ENCODE results near the gene MAGEL2.
A peak's percentile ranks its signal among the peaks of the same experiment; 100 is the strongest.

MAGEL2 gene

GRCh38 chr15:23690015-23690414 lies 42.3 kb upstream of the MAGEL2 start:
- H3K79me2 ChIP-seq (ENCODE audit: low read length): no peaks in the 10 kb centered on the region
- H3K9me3 ChIP-seq (ENCODE audit: insufficient read depth, low read length): no peaks in the 10 kb centered on the region
- H3K36me3 ChIP-seq (replicated peaks; ENCODE audit: low read depth, low read length): no peaks in the 10 kb centered on the region
- peaks cover 14% of the 10 kb centered on the region for H3K4me1 ChIP-seq (ENCODE audit: low read length)
- H3K9ac ChIP-seq (ENCODE audit: low read length): no peak overlapping the region
- no peaks in the 10 kb centered on the region for H3K27me3 ChIP-seq (ENCODE audit: low read depth, low read length)
- H3K4me2 ChIP-seq (ENCODE audit: low read length): peak overlapping the region; percentile 33
- no peaks in the 10 kb centered on the region for H4K20me1 ChIP-seq (ENCODE audit: insufficient read depth, low read length)
- H2AFZ ChIP-seq (ENCODE audit: low read depth, low read length): peak overlapping the region; percentile 65; the same call in 1 of the 2 replicates
- no peak for TF ChIP-seq EZH2phosphoT487 (IDR thresholded peaks at IDR 0.05; ENCODE audit: low read depth)
- TF ChIP-seq, protein P1, sequence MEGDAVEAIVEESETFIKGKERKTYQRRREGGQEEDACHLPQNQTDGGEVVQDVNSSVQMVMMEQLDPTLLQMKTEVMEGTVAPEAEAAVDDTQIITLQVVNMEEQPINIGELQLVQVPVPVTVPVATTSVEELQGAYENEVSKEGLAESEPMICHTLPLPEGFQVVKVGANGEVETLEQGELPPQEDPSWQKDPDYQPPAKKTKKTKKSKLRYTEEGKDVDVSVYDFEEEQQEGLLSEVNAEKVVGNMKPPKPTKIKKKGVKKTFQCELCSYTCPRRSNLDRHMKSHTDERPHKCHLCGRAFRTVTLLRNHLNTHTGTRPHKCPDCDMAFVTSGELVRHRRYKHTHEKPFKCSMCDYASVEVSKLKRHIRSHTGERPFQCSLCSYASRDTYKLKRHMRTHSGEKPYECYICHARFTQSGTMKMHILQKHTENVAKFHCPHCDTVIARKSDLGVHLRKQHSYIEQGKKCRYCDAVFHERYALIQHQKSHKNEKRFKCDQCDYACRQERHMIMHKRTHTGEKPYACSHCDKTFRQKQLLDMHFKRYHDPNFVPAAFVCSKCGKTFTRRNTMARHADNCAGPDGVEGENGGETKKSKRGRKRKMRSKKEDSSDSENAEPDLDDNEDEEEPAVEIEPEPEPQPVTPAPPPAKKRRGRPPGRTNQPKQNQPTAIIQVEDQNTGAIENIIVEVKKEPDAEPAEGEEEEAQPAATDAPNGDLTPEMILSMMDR (IDR thresholded peaks at IDR 0.05; ENCODE audit: low read depth, low read length): no peak
- H3K27ac ChIP-seq (ENCODE audit: low read length): no peak overlapping the region
- H3K4me3 ChIP-seq (ENCODE audit: low read length): no peak overlapping the region

- no peak within 1 kb of the TSS for H3K9ac ChIP-seq (ENCODE audit: low read length)
- H3K4me2 ChIP-seq (ENCODE audit: low read length): no peak within 1 kb of the TSS
- no peaks in the 10 kb centered on the region for H4K20me1 ChIP-seq (ENCODE audit: insufficient read depth, low read length)
- no peak within 1 kb of the TSS for H2AFZ ChIP-seq (ENCODE audit: low read depth, low read length)
- H3K4me1 ChIP-seq (ENCODE audit: low read length): peaks cover 14% of the 10 kb centered on the region
- no peak for TF ChIP-seq EZH2phosphoT487 (IDR thresholded peaks at IDR 0.05; ENCODE audit: low read depth)
- TF ChIP-seq, protein P1 (IDR thresholded peaks at IDR 0.05; ENCODE audit: low read depth, low read length): no peak
- no peaks in the 10 kb centered on the region for H3K36me3 ChIP-seq (replicated peaks; ENCODE audit: low read depth, low read length)
- H3K27me3 ChIP-seq (ENCODE audit: low read depth, low read length): no peaks in the 10 kb centered on the region
- no peak within 1 kb of the TSS for H3K4me3 ChIP-seq (ENCODE audit: low read length)
- H3K9me3 ChIP-seq (ENCODE audit: insufficient read depth, low read length): no peaks in the 10 kb centered on the region
- H3K27ac ChIP-seq (ENCODE audit: low read length): no peak within 1 kb of the TSS
- no peaks in the 10 kb centered on the region for H3K79me2 ChIP-seq (ENCODE audit: low read length)
Observed at GRCh38 chr15:23687143-23687470, 39.4 kb upstream of the MAGEL2 start, which contains the start of gene NDN. Gene NDN, minus strand, starts transcription at chr15:23687305. Its CDS starts 88 bp downstream, at chr15:23687217.

DNA sequence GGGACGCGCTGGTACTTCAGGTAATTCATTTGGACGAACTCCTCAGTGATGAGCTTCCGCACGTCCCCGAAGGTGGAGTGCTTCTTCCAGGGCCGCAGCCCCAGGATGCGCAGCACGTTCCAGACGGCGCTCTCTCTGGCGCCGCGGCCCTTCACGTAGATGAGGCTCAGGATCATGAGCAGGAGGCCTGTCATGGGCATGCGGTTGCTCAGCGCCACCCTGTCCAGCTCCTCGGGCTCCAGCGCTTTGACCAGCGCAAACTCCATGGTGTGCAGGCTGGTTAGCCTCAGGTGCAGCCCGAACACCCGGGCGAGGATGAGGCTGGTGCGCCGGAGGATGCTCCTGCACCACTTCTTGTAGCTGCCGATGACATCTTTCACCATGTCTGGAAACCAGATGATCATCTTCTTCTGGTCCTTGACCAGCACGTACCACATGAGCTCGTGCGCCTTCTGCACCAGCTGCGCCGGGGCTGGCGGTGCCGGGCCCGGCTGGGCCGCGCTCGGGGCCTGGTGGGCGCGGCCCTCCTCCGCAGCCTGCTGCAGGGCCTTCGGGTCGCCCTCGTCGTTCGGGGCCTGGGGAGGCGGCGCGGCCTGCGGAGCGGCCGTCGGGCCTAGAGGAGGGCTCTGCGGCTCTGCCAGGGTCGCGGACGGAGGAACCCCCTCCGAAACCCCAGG lies 38.9 kb upstream of the MAGEL2 start:
- Histone ChIP-seq H3K27me3 (ENCODE audit: low read depth, low read length) (no peaks in the 10 kb centered on the region), H3K36me3 (replicated peaks; ENCODE audit: low read depth, low read length) (no peaks in the 10 kb centered on the region), H4K20me1 (ENCODE audit: insufficient read depth, low read length) (no peaks in the 10 kb centered on the region), H2AFZ (ENCODE audit: low read depth, low read length) (no peak overlapping the region), H3K4me2 (ENCODE audit: low read length) (no peak overlapping the region), H3K79me2 (ENCODE audit: low read length) (no peaks in the 10 kb centered on the region), H3K9me3 (ENCODE audit: insufficient read depth, low read length) (no peaks in the 10 kb centered on the region), H3K9ac (ENCODE audit: low read length) (no peak overlapping the region), H3K4me1 (ENCODE audit: low read length) (peaks cover 14% of the 10 kb centered on the region), H3K4me3 (ENCODE audit: low read length) (no peak overlapping the region), H3K27ac (ENCODE audit: low read length) (no peak overlapping the region)
- TF ChIP-seq, protein P1 (IDR thresholded peaks at IDR 0.05; ENCODE audit: low read depth, low read length): no peak
- TF ChIP-seq EZH2phosphoT487 (IDR thresholded peaks at IDR 0.05; ENCODE audit: low read depth): no peak

DNA sequence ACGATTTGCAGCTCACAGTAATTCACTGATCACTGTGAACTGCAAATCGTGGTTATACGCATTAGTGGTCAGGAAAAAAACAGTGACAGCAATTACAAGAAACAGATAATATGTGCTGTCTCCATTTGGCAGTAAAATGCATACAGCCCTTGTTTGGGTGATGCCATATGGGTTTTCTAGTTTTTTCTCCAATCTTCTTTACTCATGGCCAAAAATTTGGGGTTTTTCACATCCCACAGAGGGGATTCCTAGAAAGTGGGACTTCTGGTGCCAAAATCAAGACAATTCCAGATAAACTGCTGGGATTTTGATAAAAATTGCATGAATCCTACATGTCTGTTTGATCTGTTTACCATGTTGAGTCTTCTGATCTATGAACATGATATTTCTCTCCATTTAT lies 23.8 kb upstream of the MAGEL2 start:
- Histone ChIP-seq H3K9ac (ENCODE audit: low read length) (no peak overlapping the region), H4K20me1 (ENCODE audit: insufficient read depth, low read length) (no peaks in the 10 kb centered on the region), H3K4me2 (ENCODE audit: low read length) (no peak overlapping the region), H3K9me3 (ENCODE audit: insufficient read depth, low read length) (no peaks in the 10 kb centered on the region), H2AFZ (ENCODE audit: low read depth, low read length) (no peak overlapping the region), H3K27ac (ENCODE audit: low read length) (no peak overlapping the region), H3K27me3 (ENCODE audit: low read depth, low read length) (no peaks in the 10 kb centered on the region), H3K4me3 (ENCODE audit: low read length) (no peak overlapping the region), H3K4me1 (ENCODE audit: low read length) (no peaks in the 10 kb centered on the region), H3K79me2 (ENCODE audit: low read length) (no peaks in the 10 kb centered on the region), H3K36me3 (replicated peaks; ENCODE audit: low read depth, low read length) (no peaks in the 10 kb centered on the region)
- TF ChIP-seq, protein P1 (IDR thresholded peaks at IDR 0.05; ENCODE audit: low read depth, low read length): no peak
- no peak for TF ChIP-seq EZH2phosphoT487 (IDR thresholded peaks at IDR 0.05; ENCODE audit: low read depth)
